ENCODE data around the gene SERPINB1. TPM values are rescaled to one million over a fixed set of nuclear protein-coding genes. Genes with fewer than 3 reads are reported as not detected.

Gene SERPINB1
- total RNA-seq, 2 experiments from 2014 or later: 1.2 to 3.5 TPM

GRCh38 chr6:2782356-2782708 is 59.3 kb downstream of the SERPINB1 start:
- H3K36me3 ChIP-seq (ENCODE audit: insufficient read depth, low read length): peaks cover 97% of the 10 kb centered on the region
- ChIA-PET POLR2A (interaction anchor here (1.5 kb wide), 1 partner anchor 12 kb away, joined by 3 read pairs; no protein-coding TSS in a partner anchor), CTCF (ENCODE audit: unreplicated experiment) (no interaction called here)
- H3K4me2 ChIP-seq (ENCODE audit: low read length): no peak overlapping the region
- DNase-seq (ENCODE audit: low spot score): no peak
- H2AFZ ChIP-seq (ENCODE audit: low read length): no peak overlapping the region
- no peak overlapping the region for H3K4me3 ChIP-seq (ENCODE audit: low read depth, low read length, poor library complexity, severe bottlenecking)
- no peaks in the 10 kb centered on the region for H3K9me3 ChIP-seq (ENCODE audit: low read length)
- no peaks in the 10 kb centered on the region for H3K9me2 ChIP-seq (ENCODE audit: insufficient read depth, low read length)
- no peaks in the 10 kb centered on the region for H3K4me1 ChIP-seq (ENCODE audit: insufficient read depth, low read length, poor library complexity, severe bottlenecking)
- intact Hi-C loops (cut with micrococcal nuclease; ENCODE audit: unreplicated experiment): no loop called here
- H4K20me1 ChIP-seq (ENCODE audit: insufficient read depth, low read length): peaks cover 12% of the 10 kb centered on the region
- H3K79me2 ChIP-seq (ENCODE audit: insufficient read depth, low read depth, low read length): peaks cover 15% of the 10 kb centered on the region; the same call in 1 of the 2 replicates
- BruUV-seq (replicated peaks): no TSS peak
- TF ChIP-seq EZH2phosphoT487 (IDR thresholded peaks at IDR 0.05; ENCODE audit: borderline replicate concordance, low read depth, low read length) (no peak), CTCF (conservative IDR thresholded peaks at IDR 0.05; ENCODE audit: low read length) (no peak)
- no peak overlapping the region for H3K27ac ChIP-seq (ENCODE audit: low read depth, low read length, poor library complexity, severe bottlenecking)

Small RNAs within 50 kb of the gene (microRNA-seq; reads per million reads assigned to microRNA genes)
- 4.5 reads per million for gene MIR4645 (ENCODE audit: borderline replicate concordance)

Small RNAs within 50 kb of the gene (small RNA-seq; reads per million reads assigned to genes)
- not detected for gene MIR4645

Other genes with a start within 250 kb of the SERPINB1 start
- gene MYLK4, start 90.9 kb downstream of the SERPINB1 start, total RNA-seq (2014; rRNA removed; shearing (Covaris generic)): 0.13 and 0.16 TPM in 2 replicates
- gene MYLK4, start 90.9 kb downstream of the SERPINB1 start, total RNA-seq (2022): 0.24 and 0.36 TPM in 2 replicates
- gene WRNIP1, start 76.5 kb downstream of the SERPINB1 start, total RNA-seq (2014; rRNA removed; shearing (Covaris generic)): 38.1 and 54.2 TPM in 2 replicates
- gene WRNIP1, start 76.5 kb downstream of the SERPINB1 start, total RNA-seq (2022): 40.0 and 43.8 TPM in 2 replicates
- gene SERPINB9, start 61.4 kb upstream of the SERPINB1 start, total RNA-seq (2014; rRNA removed; shearing (Covaris generic)): 74.7 and 78.4 TPM in 2 replicates
- 166 and 167 TPM in 2 replicates for gene SERPINB9, start 61.4 kb upstream of the SERPINB1 start, total RNA-seq (2022)
- not detected in 2 replicates for gene SERPINB6, start 129.7 kb upstream of the SERPINB1 start, total RNA-seq (2014; rRNA removed; shearing (Covaris generic))
- gene SERPINB6, start 129.7 kb upstream of the SERPINB1 start, total RNA-seq (2022): 8.9 and 13.2 TPM in 2 replicates
- 8.4 and 11.1 TPM in 2 replicates for gene NQO2, start 158.0 kb upstream of the SERPINB1 start, total RNA-seq (2014; rRNA removed; shearing (Covaris generic))
- 9.9 and 12.2 TPM in 2 replicates for gene NQO2, start 158.0 kb upstream of the SERPINB1 start, total RNA-seq (2022)
- 6.1 and 7.5 TPM in 2 replicates for gene RIPK1, start 226.6 kb upstream of the SERPINB1 start, total RNA-seq (2014; rRNA removed; shearing (Covaris generic))
- 8.3 and 8.4 TPM in 2 replicates for gene RIPK1, start 226.6 kb upstream of the SERPINB1 start, total RNA-seq (2022)